Duodenal mucosa (tissue), 2 donors: ENCODE results near the gene CFAP299.
"Not testable (repeated sequence)": the region's sequence is repeated elsewhere in the genome, so short reads cannot be mapped to it uniquely, and the experiment has no call there.

Experiments
- H3K27ac ChIP-seq: one replicate; pipeline ENCODE4 v1.7.0; 2013; ENCODE audit warnings: low read depth, low read length
- H3K27me3 ChIP-seq, 2 donors: one replicate each; pipeline ENCODE4 v1.7.0; 2013; ENCODE audit warnings: low read length in 2 of 2, control low read depth in 1 of 2; ENCODE audit not compliant: insufficient read depth in 2 of 2, control insufficient read depth in 1 of 2
- H3K36me3 ChIP-seq, 2 donors: one replicate each; pipeline ENCODE4 v1.7.0; 2013; ENCODE audit warnings: low read length in 2 of 2, control low read depth in 1 of 2; ENCODE audit not compliant: insufficient read depth in 2 of 2, control insufficient read depth in 1 of 2
- H3K4me1 ChIP-seq, 2 donors: one replicate each; pipeline ENCODE4 v1.7.0; 2013; ENCODE audit warnings: low read length in 2 of 2, control low read depth in 1 of 2; ENCODE audit not compliant: insufficient read depth in 2 of 2, control insufficient read depth in 1 of 2
- H3K4me3 ChIP-seq, 2 donors: one replicate each; pipeline ENCODE4 v1.7.0; 2013; ENCODE audit warnings: low read length in 2 of 2, low read depth in 1 of 2
- H3K9ac ChIP-seq, 2 donors: one replicate each; pipeline ENCODE4 v1.7.0; 2013; ENCODE audit warnings: low read length in 2 of 2, low read depth in 1 of 2
- H3K9me3 ChIP-seq, 2 donors: one replicate each; pipeline ENCODE4 v1.7.0; 2013; ENCODE audit warnings: low read length in 2 of 2, control low read depth in 1 of 2; ENCODE audit not compliant: control insufficient read depth in 1 of 2

The CFAP299 gene

DNA sequence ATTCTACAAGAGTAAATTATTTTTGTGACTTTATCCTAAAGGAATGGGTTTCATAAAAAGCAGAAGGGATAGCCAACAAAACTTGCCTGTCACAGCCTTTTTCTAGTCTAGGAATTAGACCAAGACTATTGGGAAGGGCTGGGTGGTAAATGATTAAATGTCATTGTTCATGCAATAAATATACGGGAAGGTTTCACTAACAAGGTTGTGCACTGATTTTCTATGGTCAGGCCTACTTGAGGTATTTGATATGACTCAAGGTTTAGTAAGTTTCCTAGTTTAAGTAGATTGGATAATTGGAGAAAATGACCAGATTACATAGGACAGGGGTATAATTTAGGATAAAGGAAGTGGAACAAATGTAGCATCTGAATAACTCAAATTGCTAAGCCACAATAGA, 445.9 kb downstream of the CFAP299 start:
- no peaks in the 10 kb centered on the region for H3K4me1 ChIP-seq
- no peaks in the 10 kb centered on the region for H3K27me3 ChIP-seq
- H3K4me3 ChIP-seq = no peak overlapping the region
- H3K9me3 ChIP-seq = no peaks in the 10 kb centered on the region
- H3K27ac ChIP-seq = no peak overlapping the region
- H3K9ac ChIP-seq = no peak overlapping the region
- no peaks in the 10 kb centered on the region for H3K36me3 ChIP-seq

DNA sequence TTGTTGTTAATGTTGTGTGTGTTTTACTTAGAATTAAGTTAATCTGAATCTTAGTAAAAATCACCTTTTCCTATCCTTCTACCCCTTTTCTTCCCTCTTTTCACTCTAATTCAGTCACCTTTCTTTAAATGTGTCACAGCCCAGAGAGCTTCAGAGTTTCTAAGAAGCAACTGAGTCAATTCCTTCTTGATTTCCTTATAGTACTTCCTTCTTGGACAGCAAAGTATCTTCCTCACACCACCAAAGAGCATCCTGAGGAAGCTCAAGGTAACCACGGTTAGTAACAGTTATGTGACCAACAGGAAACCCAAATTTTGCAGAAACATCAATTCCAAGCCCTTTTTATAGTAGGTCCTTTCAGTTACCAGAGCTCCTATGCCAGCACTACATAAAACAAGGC, 451.8 kb downstream of the CFAP299 start:
- H3K9me3 ChIP-seq = no peaks in the 10 kb centered on the region
- no peak overlapping the region for H3K27ac ChIP-seq
- no peak overlapping the region for H3K9ac ChIP-seq
- H3K36me3 ChIP-seq = no peaks in the 10 kb centered on the region
- H3K4me1 ChIP-seq = no peaks in the 10 kb centered on the region
- H3K27me3 ChIP-seq = no peaks in the 10 kb centered on the region
- H3K4me3 ChIP-seq = no peak overlapping the region

DNA sequence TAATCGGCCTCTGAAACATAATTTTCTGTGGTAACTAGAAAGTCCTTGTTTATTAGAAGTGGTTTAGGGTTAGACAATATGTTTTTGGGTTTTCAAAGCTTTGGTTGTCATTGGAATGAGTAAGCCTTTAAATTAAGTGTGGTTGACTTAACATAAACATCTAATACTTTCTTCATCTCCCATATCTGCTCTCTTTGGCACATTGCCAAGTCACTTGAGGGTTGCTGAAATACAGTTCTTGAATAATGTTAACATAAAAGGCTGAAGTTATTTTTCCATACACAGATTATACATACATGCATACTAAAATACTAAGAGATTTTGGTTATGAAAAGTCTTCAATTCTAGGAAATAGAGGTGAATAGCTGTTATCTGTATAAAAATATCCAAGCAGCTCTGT, 453.3 kb downstream of the CFAP299 start:
- Histone ChIP-seq H3K36me3 (no peaks in the 10 kb centered on the region), H3K9ac (no peak overlapping the region), H3K4me3 (no peak overlapping the region), H3K9me3 (no peaks in the 10 kb centered on the region), H3K27ac (no peak overlapping the region), H3K27me3 (no peaks in the 10 kb centered on the region), H3K4me1 (no peaks in the 10 kb centered on the region)

DNA sequence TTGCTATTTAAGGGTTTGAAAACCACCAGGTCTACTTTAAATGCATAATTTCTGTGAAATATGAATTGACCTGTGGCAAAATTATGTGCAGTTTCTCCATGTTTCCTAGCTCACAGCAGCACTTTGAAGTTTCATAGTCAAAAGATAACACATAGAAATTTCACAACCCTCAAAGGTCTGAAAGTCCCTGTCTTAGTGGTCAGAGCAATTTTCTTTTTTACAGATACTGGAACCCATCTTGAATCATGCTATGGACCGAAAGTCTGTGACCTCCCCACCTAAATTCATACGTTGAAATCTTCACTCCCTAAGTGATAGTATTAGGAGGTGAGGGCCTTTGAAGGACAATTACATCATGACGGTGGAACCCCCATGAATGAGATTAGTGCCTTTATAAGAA, 454.6 kb downstream of the CFAP299 start:
- H3K9me3 ChIP-seq = no peaks in the 10 kb centered on the region
- no peaks in the 10 kb centered on the region for H3K27me3 ChIP-seq
- H3K27ac ChIP-seq = no peak overlapping the region
- no peak overlapping the region for H3K4me3 ChIP-seq
- no peak overlapping the region for H3K9ac ChIP-seq
- H3K4me1 ChIP-seq = no peaks in the 10 kb centered on the region
- H3K36me3 ChIP-seq = no peaks in the 10 kb centered on the region

DNA sequence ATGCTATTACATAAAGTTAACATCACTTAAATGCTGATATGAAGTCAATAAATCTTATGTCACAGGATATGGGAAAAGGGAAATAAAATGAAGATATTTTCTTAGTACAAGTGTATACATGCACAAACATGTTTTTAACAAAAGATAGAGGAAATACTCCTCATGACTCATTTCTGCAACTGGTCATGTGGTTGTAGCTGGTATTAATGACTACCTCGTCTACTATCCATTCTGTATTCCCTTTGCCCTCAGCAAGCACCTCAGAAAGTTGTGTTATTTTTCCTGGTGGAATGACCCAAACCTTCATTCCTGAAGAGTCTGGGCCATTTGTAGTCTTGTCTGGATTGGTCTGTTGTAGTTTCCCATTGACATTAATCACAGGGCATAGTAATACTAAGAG, 458.1 kb downstream of the CFAP299 start:
- H3K27me3 ChIP-seq, H3K9me3 ChIP-seq, H3K4me3 ChIP-seq, H3K4me1 ChIP-seq, H3K9ac ChIP-seq, H3K27ac ChIP-seq, H3K36me3 ChIP-seq: not testable (repeated sequence)

DNA sequence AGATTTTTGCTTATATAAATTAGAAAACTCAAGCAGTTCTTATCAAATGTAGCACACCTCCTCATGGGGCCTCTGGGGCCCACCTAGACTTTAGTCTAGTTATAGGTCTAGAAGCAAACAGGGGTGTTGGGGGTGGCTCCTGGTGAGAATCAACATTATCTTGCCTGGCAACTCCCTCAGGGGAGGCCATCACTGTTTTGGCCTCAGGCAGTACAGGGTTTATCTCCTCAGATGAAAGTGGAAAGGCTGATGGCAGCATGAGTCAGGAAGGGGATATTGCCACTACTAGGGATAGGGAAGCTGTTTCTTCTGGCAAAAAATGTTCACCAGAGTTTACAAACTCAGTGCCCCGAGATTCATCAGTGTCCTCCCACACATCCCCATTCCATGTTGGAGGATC, 462.6 kb downstream of the CFAP299 start:
- Histone ChIP-seq H3K9me3 (peaks cover 0 to 5% of the 10 kb centered on the region in 2 donors), H3K9ac (no peak overlapping the region), H3K27me3 (no peaks in the 10 kb centered on the region), H3K4me3 (no peak overlapping the region), H3K27ac (no peak overlapping the region), H3K36me3 (no peaks in the 10 kb centered on the region), H3K4me1 (no peaks in the 10 kb centered on the region)

DNA sequence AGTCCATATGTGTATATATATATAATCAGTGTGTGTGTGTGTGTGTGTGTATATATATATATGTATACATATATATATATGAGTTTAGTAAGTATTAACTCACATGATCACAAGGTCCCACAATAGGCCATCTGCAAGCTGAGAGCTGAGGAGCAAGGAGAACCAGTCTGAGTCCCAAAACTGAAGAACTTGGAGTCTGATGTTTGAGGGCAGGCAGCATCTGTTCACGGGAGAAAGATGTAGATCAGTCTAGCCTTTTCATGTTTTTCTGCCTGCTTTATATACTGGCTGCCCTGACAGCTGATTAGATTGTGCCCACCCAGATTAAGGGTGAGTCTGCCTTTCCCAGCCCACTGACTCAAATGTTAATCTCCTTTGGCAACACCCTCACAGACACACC, 465.2 kb downstream of the CFAP299 start:
- H3K27me3 ChIP-seq, H3K27ac ChIP-seq, H3K36me3 ChIP-seq, H3K4me1 ChIP-seq, H3K4me3 ChIP-seq, H3K9ac ChIP-seq, H3K9me3 ChIP-seq: not testable (repeated sequence)

DNA sequence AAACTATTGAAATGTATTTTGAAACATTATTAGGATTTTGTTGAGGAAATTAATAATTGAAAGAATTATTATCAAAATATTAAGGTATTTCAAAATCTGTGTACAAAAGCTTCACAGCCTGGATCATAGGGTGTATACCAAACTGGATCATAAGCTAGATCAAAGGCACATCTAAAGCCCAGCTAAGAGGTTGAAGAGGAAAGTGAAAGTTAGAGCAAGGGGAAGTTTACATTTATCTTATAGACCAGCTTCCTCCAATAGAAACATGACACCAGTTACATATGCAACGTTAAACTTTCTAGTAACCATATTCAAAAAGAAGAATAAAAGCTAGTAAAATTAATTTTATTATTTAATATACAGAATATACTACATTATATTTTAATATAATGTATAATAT, 467.8 kb downstream of the CFAP299 start:
- Histone ChIP-seq H3K36me3 (no peaks in the 10 kb centered on the region), H3K9me3 (no peaks in the 10 kb centered on the region), H3K4me1 (no peaks in the 10 kb centered on the region), H3K9ac (no peak overlapping the region), H3K4me3 (no peak overlapping the region), H3K27me3 (no peaks in the 10 kb centered on the region), H3K27ac (no peak overlapping the region)

DNA sequence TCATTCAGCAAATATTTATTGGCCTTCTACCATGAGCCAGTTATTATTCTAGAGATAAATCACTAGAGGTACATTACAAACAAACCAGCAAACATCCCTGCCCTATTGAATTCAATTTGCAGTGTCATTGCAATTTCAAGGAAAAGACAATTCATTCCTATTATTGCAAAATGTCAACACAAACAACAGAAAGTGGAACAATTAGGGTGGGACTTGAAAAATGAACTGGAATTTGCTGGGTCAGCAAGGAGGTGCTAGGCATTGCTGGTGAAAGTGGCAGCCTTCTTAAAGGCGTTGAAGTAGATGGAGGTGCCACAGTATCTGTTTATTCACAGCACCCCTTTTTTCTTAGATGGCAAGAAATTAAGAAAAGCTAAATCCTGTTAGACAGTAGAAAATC, 470.9 kb downstream of the CFAP299 start:
- Histone ChIP-seq H3K27ac (no peak overlapping the region), H3K9me3 (no peaks in the 10 kb centered on the region), H3K4me3 (no peak overlapping the region), H3K36me3 (no peaks in the 10 kb centered on the region), H3K27me3 (no peaks in the 10 kb centered on the region), H3K4me1 (no peaks in the 10 kb centered on the region), H3K9ac (no peak overlapping the region)

DNA sequence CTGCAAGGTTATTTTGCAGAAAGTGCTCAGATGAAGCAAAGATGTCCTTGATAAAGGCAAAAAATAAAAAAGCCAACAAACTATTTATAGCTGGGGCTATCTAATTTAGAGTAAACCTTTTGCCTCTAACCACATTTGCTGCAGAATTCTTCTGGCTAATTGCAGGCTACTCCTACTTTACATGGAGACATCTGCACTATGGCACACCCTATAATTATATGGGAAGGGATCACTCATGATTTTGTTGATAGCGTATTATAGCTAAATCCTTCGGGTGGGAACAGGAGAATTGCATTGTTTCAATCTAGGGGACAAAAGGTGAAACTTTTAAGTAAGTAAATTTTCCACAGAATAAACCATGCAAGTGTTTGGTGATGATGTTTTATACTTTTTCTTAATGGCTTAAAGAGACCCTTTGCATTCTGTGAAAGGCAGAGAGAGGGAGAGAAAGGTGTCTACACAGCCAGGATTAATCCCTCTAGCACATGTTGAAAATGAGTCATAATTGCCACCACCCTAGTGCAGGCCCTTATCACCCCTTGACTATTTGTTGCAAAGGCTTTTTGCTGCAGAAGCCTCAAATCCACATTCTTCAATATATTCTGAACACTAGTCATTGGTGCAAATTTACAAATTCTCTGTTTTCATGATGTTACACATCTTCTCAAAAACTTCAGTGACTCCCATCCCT, 473.7 kb downstream of the CFAP299 start:
- H3K27ac ChIP-seq = no peak overlapping the region
- H3K4me1 ChIP-seq = no peaks in the 10 kb centered on the region
- H3K27me3 ChIP-seq = no peaks in the 10 kb centered on the region
- no peaks in the 10 kb centered on the region for H3K9me3 ChIP-seq
- H3K4me3 ChIP-seq = no peak overlapping the region
- no peak overlapping the region for H3K9ac ChIP-seq
- no peaks in the 10 kb centered on the region for H3K36me3 ChIP-seq

DNA sequence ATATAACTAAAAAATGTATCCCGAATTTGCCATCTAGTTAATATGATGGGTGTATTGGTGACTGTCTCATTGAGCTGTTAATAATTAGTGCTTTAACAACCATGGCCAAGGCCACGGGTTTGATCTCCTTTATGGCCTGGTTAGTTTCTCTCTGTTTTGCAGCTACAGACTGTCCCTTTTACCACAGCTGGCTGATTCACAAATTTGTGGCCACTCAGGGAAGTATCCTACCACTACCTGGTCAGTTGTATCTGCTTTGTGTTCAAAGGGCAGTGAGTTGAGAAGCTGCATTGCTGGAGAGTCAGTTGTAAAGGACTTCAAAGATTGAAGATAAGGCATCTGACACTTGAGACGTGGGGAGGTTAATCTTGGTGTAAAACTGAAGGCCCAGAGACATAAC, 475.9 kb downstream of the CFAP299 start:
- Histone ChIP-seq H3K36me3 (no peaks in the 10 kb centered on the region), H3K4me1 (no peaks in the 10 kb centered on the region)

More for the DNA sequence above, 475.9 kb downstream of the CFAP299 start:
- Histone ChIP-seq H3K9me3 (no peaks in the 10 kb centered on the region), H3K27me3 (no peaks in the 10 kb centered on the region), H3K4me3 (no peak overlapping the region), H3K27ac (no peak overlapping the region), H3K9ac (no peak overlapping the region)
